Adrenal gland (tissue), 12 donors: ENCODE measurements around the gene ASAH2. TPM values are rescaled to one million over a fixed set of nuclear protein-coding genes. Genes with fewer than 3 reads are reported as not detected.
A peak's percentile ranks its signal among the peaks of the same experiment; 100 is the strongest.

Source experiments
- DNase-seq, 7 donors: peaks; one replicate each; pipeline ENCODE4 v3.0.0-alpha.2; 2019 to 2020
- H3K27ac ChIP-seq, 5 donors: fragments of 200-600 bp; sonication (generic) in 4 of 5; 1 replicate in 3 of 5; 2 replicates in 2 of 5; pipeline versions ENCODE4 v1.5.1 to v1.8.0; 2016 to 2020; ENCODE audit warnings: mild to moderate bottlenecking in 1 of 5
- H3K27me3 ChIP-seq: fragments of 200-600 bp; 2 replicates; pipeline ENCODE4 v1.8.0; 2021
- H3K36me3 ChIP-seq, 2 donors: fragments of 200-600 bp; replicated peaks in 1 of 2; 1 replicate in 1 of 2; 2 replicates in 1 of 2; pipeline versions ENCODE4 v1.5.1 to v1.8.0; 2018 to 2022
- H3K4me1 ChIP-seq, 2 donors: fragments of 200-600 bp; replicated peaks in 1 of 2; 1 replicate in 1 of 2; 2 replicates in 1 of 2; pipeline versions ENCODE4 v1.5.1 to v1.8.0; 2018 to 2021
- H3K4me3 ChIP-seq, 4 donors: fragments of 200-600 bp; sonication (generic) in 3 of 4; one replicate each; pipeline ENCODE4 v1.5.1; 2016 to 2018
- H3K9me3 ChIP-seq, 3 donors: fragments of 200-600 bp; sonication (generic) in 1 of 3; replicated peaks in 1 of 3; 1 replicate in 2 of 3; 2 replicates in 1 of 3; pipeline versions ENCODE4 v1.5.1 to v1.8.0; 2016 to 2021
- POLR2A ChIP-seq, 2 donors: fragments of 450-650 bp; IDR thresholded peaks; one replicate each; pipeline ENCODE4 v1.6.1; 2017; ENCODE audit warnings: antibody characterized with exemption in 2 of 2, mild to moderate bottlenecking in 2 of 2, moderate library complexity in 1 of 2
- WGBS, 4 donors: extraction: QIAGEN DNeasy Blood & Tissue Kit in 2 of 4; methylation state at CpG; one replicate each; pipeline versions ENCODE4 v1.1.5 to v1.1.7; 2013 to 2017; 5-methylcytosine and 5-hydroxymethylcytosine counted together
- intact Hi-C, 2 donors: fragments of 100-400 bp; cut with DNase I; formaldehyde crosslinking; loops; one replicate each; pipeline versions ENCODE4 v1.14.1 to v1.15.0; 2022 to 2023
- polyA plus RNA-seq, 3 donors: library from polyadenylated mRNA; stranded (reverse); fragments of 200-250 nt in 2 of 3; fragments of 350-450 nt in 1 of 3; fragmentation: Illumina TruSeq in 1 of 3; extraction: RNeasy Lipid Tissue Mini Kit (QIAGEN cat#74804) in 1 of 3; gene quantifications; one replicate each; pipeline ENCODE4 v1.2.3, GENCODE V29; 2013 to 2014
- total RNA-seq, 9 donors: library from RNA; depleted of rRNA in 4 of 9; stranded (reverse); fragments of >200 nt in 4 of 9; fragments of 120-200 nt in 1 of 9; fragmentation: NEBNext Ultra II Directional in 1 of 9; extraction: Animal tissue kit (Norgen Biotek cat#: 25700) in 1 of 9; gene quantifications; one replicate each; pipeline versions ENCODE4 v1.1.0 to v1.2.4, GENCODE V29; 2013 to 2023
- TF ChIP-seq, protein P1 (sequence below), 6 experiments: fragments of 450-650 bp in 4 of 6; fragments of 200-600 bp in 2 of 6; sonication (generic) in 1 of 6; IDR thresholded peaks; 1 replicate in 5 of 6; 2 replicates in 1 of 6; pipeline versions ENCODE4 v1.5.1 to v1.8.0; 2016 to 2021; ENCODE audit warnings: antibody characterized with exemption in 6 of 6, mild to moderate bottlenecking in 2 of 6, moderate library complexity in 1 of 6
- donor health status: healthy with polysubstance abuse.
- donor health status: Bipolar disorder and iron deficiency.
- donor health status: DM: yes; HTN: yes; CAD: no.
- donor health status: DM: no; HTN: no; CAD: no.
- donor health status: DM: no; HTN: no; CAD: no.
- donor health status: DM: yes; HTN: yes; CAD: no.

ASAH2 gene
- total and polyA plus RNA-seq, 12 donors = 0.13 to 8.7 (median 1.4) TPM

DNA sequence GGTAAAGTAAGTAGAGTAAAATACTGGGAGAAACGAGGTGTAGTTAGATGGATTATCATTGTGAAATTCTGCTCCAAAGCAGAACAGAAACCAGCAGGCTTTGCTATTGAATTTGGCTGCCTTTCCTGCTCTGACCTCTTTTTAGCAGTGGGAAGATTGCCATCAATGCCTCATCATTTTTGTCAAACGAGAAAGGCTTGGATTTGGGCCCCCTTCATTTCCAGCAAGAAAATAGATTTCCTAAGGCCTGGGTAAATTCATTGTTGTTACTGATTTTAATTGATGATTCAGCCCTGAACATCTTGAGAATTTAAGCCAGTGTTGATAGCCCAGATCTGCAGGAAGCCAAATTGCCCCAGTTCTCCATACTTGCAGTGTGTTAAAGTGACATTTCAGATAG, 35.2 kb upstream of the ASAH2 start:
- no peak overlapping the region for H3K4me3 ChIP-seq
- WGBS, 4 donors = 2 to 6% (median 3%) methylated on average over 2 of the region's 2 CpGs
- H3K36me3 ChIP-seq = no peaks in the 10 kb centered on the region
- TF ChIP-seq, protein P1, sequence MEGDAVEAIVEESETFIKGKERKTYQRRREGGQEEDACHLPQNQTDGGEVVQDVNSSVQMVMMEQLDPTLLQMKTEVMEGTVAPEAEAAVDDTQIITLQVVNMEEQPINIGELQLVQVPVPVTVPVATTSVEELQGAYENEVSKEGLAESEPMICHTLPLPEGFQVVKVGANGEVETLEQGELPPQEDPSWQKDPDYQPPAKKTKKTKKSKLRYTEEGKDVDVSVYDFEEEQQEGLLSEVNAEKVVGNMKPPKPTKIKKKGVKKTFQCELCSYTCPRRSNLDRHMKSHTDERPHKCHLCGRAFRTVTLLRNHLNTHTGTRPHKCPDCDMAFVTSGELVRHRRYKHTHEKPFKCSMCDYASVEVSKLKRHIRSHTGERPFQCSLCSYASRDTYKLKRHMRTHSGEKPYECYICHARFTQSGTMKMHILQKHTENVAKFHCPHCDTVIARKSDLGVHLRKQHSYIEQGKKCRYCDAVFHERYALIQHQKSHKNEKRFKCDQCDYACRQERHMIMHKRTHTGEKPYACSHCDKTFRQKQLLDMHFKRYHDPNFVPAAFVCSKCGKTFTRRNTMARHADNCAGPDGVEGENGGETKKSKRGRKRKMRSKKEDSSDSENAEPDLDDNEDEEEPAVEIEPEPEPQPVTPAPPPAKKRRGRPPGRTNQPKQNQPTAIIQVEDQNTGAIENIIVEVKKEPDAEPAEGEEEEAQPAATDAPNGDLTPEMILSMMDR (IDR thresholded peaks at IDR 0.05) = no peak
- TF ChIP-seq POLR2A (IDR thresholded peaks at IDR 0.05) = no peak
- no peaks in the 10 kb centered on the region for H3K27me3 ChIP-seq
- DNase-seq = peak in 6 of 7 donors; percentile 23 to 57 (median 42)
- no peaks in the 10 kb centered on the region for H3K9me3 ChIP-seq
- H3K4me1 ChIP-seq = peaks cover 0 to 11% of the 10 kb centered on the region in 2 donors
- no peak overlapping the region for H3K27ac ChIP-seq
- intact Hi-C loops = loop anchor here in 1 of 2 donors (10.0 kb wide), 1 partner anchor 338 kb away; the partner anchor contains the start of gene SGMS1

DNA sequence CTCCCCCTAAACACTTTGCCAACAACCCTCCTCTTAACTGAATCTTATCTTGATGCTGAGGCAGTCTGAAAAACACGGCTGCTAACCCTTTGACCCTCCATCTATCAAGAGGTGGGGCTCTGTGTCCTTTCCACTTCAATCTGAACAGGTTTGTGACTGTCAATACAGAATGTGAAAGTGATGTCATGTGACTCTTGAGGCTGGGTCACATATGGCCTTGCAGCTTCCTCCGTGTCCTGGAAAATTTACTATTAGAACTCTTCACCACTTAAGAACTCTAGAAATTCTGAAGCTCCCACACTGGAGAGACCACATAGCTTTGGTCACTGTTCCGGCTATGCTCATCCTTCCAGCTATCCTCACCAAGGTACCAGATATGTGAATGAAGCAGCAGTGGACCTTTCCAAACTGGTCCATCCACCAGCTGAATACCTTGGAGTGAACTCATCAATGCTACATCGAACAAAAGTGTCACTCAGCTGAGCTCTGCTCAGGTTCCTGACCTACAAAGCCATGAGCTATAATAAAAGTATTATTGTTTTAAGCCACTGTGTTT, 30.7 kb upstream of the ASAH2 start:
- no peaks in the 10 kb centered on the region for H3K36me3 ChIP-seq
- intact Hi-C loops = loop anchor here in 1 of 2 donors (10.0 kb wide), 1 partner anchor 343 kb away; the partner anchor contains the start of gene SGMS1
- H3K27me3 ChIP-seq = no peaks in the 10 kb centered on the region
- no peak overlapping the region for H3K27ac ChIP-seq
- WGBS, 4 donors = 70 to 84% (median 75%) methylated on average over 4 of the region's 4 CpGs
- TF ChIP-seq, protein P1 (IDR thresholded peaks at IDR 0.05) = no peak
- TF ChIP-seq POLR2A (IDR thresholded peaks at IDR 0.05) = no peak
- H3K4me1 ChIP-seq = peaks cover 0 to 11% of the 10 kb centered on the region in 2 donors
- DNase-seq = no peak
- no peaks in the 10 kb centered on the region for H3K9me3 ChIP-seq
- no peak overlapping the region for H3K4me3 ChIP-seq

DNA sequence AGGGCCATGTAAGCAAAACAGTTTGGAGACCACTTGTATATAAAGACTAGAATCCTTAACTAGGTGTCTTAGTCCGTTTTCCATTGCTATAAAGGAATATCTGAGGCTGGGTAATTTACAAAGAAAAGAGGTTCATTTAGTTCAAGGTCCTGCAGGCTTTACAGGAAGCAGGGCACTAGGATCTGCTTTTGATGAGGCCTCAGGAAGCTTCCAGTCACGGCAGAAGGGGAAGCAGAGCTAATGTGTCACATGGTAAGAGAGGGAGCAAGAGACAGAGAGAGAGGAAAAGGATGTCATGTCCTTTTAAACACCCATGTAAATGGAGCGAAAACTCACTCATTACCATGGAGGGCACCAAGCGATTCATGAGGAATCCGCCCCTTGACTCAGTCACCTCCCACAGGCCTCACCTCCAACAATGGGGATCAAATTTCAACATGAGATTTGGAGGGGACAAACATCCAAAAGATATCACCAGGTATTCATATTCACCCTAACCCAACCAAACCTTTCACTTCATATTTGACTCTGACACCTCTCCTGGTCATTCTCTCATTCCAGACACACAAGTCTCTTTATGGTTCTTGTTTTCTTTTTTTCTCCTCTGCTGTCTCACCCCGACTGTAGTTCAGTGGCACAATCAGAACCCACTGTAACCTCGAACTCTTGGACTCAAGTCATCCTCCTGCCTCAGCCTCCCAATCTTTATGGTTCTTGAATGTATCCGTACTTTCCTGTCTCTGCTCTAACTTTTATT, 30.1 kb upstream of the ASAH2 start:
- no peaks in the 10 kb centered on the region for H3K36me3 ChIP-seq
- no peak overlapping the region for H3K27ac ChIP-seq
- H3K4me1 ChIP-seq = peaks cover 0 to 5% of the 10 kb centered on the region in 2 donors
- H3K9me3 ChIP-seq = no peaks in the 10 kb centered on the region
- intact Hi-C loops = loop anchor here in 1 of 2 donors (10.0 kb wide), 1 partner anchor 343 kb away; the partner anchor contains the start of gene SGMS1
- H3K27me3 ChIP-seq = no peaks in the 10 kb centered on the region
- H3K4me3 ChIP-seq = no peak overlapping the region
- TF ChIP-seq, protein P1 (IDR thresholded peaks at IDR 0.05) = no peak
- DNase-seq = no peak
- 76 to 88% (median 83%) methylated on average over 8 of the region's 8 CpGs for WGBS, 4 donors

GRCh38 chr10:50280049-50280841, 28.9 kb upstream of the ASAH2 start:
- intact Hi-C loops = loop anchor here in 1 of 2 donors (10.0 kb wide), 1 partner anchor 345 kb away; the partner anchor contains the start of gene SGMS1
- H3K4me1 ChIP-seq = no peaks in the 10 kb centered on the region
- TF ChIP-seq POLR2A (IDR thresholded peaks at IDR 0.05) = no peak
- TF ChIP-seq, protein P1 (IDR thresholded peaks at IDR 0.05) = no peak
- no peak for DNase-seq
- H3K4me3 ChIP-seq = no peak overlapping the region
- 67 to 77% (median 71%) methylated on average over 5 of the region's 5 CpGs for WGBS, 4 donors
- H3K27ac ChIP-seq = no peak overlapping the region
- no peaks in the 10 kb centered on the region for H3K36me3 ChIP-seq
- H3K27me3 ChIP-seq = no peaks in the 10 kb centered on the region
- H3K9me3 ChIP-seq = no peaks in the 10 kb centered on the region
